IMR-90 (cell line): ENCODE measurements around the gene TUBA8. TPM values are rescaled to one million over a fixed set of nuclear protein-coding genes. Genes with fewer than 3 reads are reported as not detected.

Experiments
- ATAC-seq: fragments of 200-7000 bp; cut with Tn5 transposase; 2 replicates; pipeline ENCODE4 v1.9.1; 2020; ENCODE audit warnings: low read depth, mild to moderate bottlenecking, moderate library complexity
- BruUV-seq: library from RNA; stranded (reverse); fragments of 400-500 nt; replicated peaks from 2 replicates; lab custom pipeline; 2021; lab: Mats Ljungman, UMichigan
- CTCF ChIA-PET: fragments of 300-600 bp; formaldehyde crosslinking; extraction: SDS; loops from one replicate; lab custom pipeline; 2021; ENCODE audit warnings: antibody characterized with exemption; lab: Yijun Ruan, JAX
- POLR2A ChIA-PET: fragments of 300-600 bp; sonication (Branson Sonifier 250); formaldehyde crosslinking; loops from one replicate; lab custom pipeline; 2022; ENCODE audit warnings: antibody characterized with exemption; ENCODE audit not compliant: unreplicated experiment; lab: Charles Lee
- DNase-seq: peaks from one replicate; pipeline ENCODE4 v3.0.0; 2013
- H2AFZ ChIP-seq: replicated peaks from 2 replicates; pipeline ENCODE3; 2013; ENCODE audit warnings: low read length, mild to moderate bottlenecking; ENCODE audit not compliant: poor library complexity
- H2AK5ac ChIP-seq: 2 replicates; pipeline ENCODE4 v1.6.1; 2013; ENCODE audit warnings: low read depth, low read length, inconsistent platforms
- H2AK9ac ChIP-seq: replicated peaks from 2 replicates; pipeline ENCODE3; 2013; ENCODE audit warnings: mild to moderate bottlenecking, low read depth, low read length, moderate library complexity; ENCODE audit not compliant: poor library complexity
- H2BK120ac ChIP-seq: 2 replicates; pipeline ENCODE4 v1.6.1; 2013; ENCODE audit warnings: low read depth, low read length, inconsistent platforms
- H2BK15ac ChIP-seq: 3 replicates; pipeline ENCODE4 v1.6.1; 2013; ENCODE audit warnings: low read depth, low read length, inconsistent platforms
- H2BK20ac ChIP-seq: 2 replicates; pipeline ENCODE4 v1.6.1; 2013; ENCODE audit warnings: low read depth, mild to moderate bottlenecking, inconsistent platforms, low read length, moderate library complexity
- H2BK5ac ChIP-seq: 2 replicates; pipeline ENCODE4 v1.6.1; 2013; ENCODE audit warnings: mild to moderate bottlenecking, low read depth, low read length, inconsistent platforms; ENCODE audit not compliant: poor library complexity, severe bottlenecking
- H3K14ac ChIP-seq: replicated peaks from 2 replicates; pipeline ENCODE4 v1.6.1; 2013; ENCODE audit warnings: low read depth, low read length, inconsistent platforms
- H3K18ac ChIP-seq: 2 replicates; pipeline ENCODE4 v1.6.1; 2013; ENCODE audit warnings: low read depth, low read length, control low read depth
- H3K23ac ChIP-seq: 2 replicates; pipeline ENCODE4 v1.6.1; 2013; ENCODE audit warnings: low read depth, low read length, inconsistent platforms
- H3K27ac ChIP-seq: 2 replicates; pipeline ENCODE4 v1.5.1; 2013; ENCODE audit warnings: mild to moderate bottlenecking, control low read depth, low read length; ENCODE audit not compliant: insufficient read depth
- H3K27me3 ChIP-seq: 2 replicates; pipeline ENCODE4 v1.6.1; 2013; ENCODE audit warnings: low read length; ENCODE audit not compliant: control insufficient read depth, insufficient read depth
- H3K36me3 ChIP-seq: 2 replicates; pipeline ENCODE4 v1.6.1; 2013; ENCODE audit warnings: low read length, mixed read lengths; ENCODE audit not compliant: control insufficient read depth, insufficient read depth
- H3K4ac ChIP-seq: 2 replicates; pipeline ENCODE4 v1.6.1; 2013; ENCODE audit warnings: low read depth, low read length, inconsistent platforms
- H3K4me1 ChIP-seq: 2 replicates; pipeline ENCODE4 v1.6.1; 2013; ENCODE audit warnings: low read length, mixed read lengths; ENCODE audit not compliant: control insufficient read depth, insufficient read depth
- H3K4me2 ChIP-seq: 2 replicates; pipeline ENCODE4 v1.6.1; 2013; ENCODE audit warnings: low read depth, mild to moderate bottlenecking, control low read depth, low read length, moderate library complexity
- H3K4me3 ChIP-seq: 2 replicates; pipeline ENCODE4 v1.5.1; 2013; ENCODE audit warnings: low read depth, mild to moderate bottlenecking, control low read depth, low read length, moderate library complexity; ENCODE audit not compliant: insufficient read depth
- H3K56ac ChIP-seq: 2 replicates; pipeline ENCODE4 v1.6.1; 2013; ENCODE audit warnings: low read length, inconsistent platforms; ENCODE audit not compliant: insufficient read depth; ENCODE audit errors: extremely low read depth
- H3K79me1 ChIP-seq, 2 experiments: 2 replicates each; pipeline ENCODE4 v1.6.1; 2013; ENCODE audit warnings: low read length in 2 of 2, inconsistent platforms in 1 of 2, low read depth in 1 of 2
- H3K9ac ChIP-seq: 2 replicates; pipeline ENCODE4 v1.6.1; 2013; ENCODE audit warnings: low read depth, low read length, control low read depth
- H3K9me1 ChIP-seq: 2 replicates; pipeline ENCODE4 v1.6.1; 2013; ENCODE audit warnings: low read length, inconsistent platforms; ENCODE audit not compliant: insufficient read depth
- H3K9me3 ChIP-seq: 2 replicates; pipeline ENCODE4 v1.6.1; 2013; ENCODE audit warnings: low read length; ENCODE audit not compliant: control insufficient read depth, insufficient read depth
- H4K20me1 ChIP-seq: 2 replicates; pipeline ENCODE4 v1.6.1; 2013; ENCODE audit warnings: low read length, inconsistent platforms; ENCODE audit not compliant: insufficient read depth
- H4K5ac ChIP-seq: 2 replicates; pipeline ENCODE4 v1.6.1; 2013; ENCODE audit warnings: mild to moderate bottlenecking, low read depth, low read length, control low read depth
- H4K8ac ChIP-seq, 2 experiments: 2 replicates each; pipeline ENCODE4 v1.6.1; 2013; ENCODE audit warnings: low read depth in 2 of 2, low read length in 2 of 2, control low read depth in 1 of 2, inconsistent platforms in 1 of 2
- H4K91ac ChIP-seq: 2 replicates; pipeline ENCODE4 v1.6.1; 2013; ENCODE audit warnings: low read depth, low read length, inconsistent platforms; ENCODE audit not compliant: insufficient read depth
- CEBPB ChIP-seq: IDR thresholded peaks from 2 replicates; pipeline ENCODE4 v1.6.1; 2012; ENCODE audit warnings: low read depth, low read length, improper control_type of control experiment
- CHD1 ChIP-seq: IDR thresholded peaks from 2 replicates; pipeline ENCODE4 v1.6.1; 2012; ENCODE audit warnings: low read depth, low read length, improper control_type of control experiment
- WGBS, 2 experiments: methylation state at CpG; one replicate each; pipeline versions ENCODE4 v1.1.5 to v1.1.7; 2013; ENCODE audit warnings: missing lambda C conversion rate in 2 of 2; ENCODE audit not compliant: insufficient read length in 1 of 2; ENCODE audit errors: extremely low coverage in 2 of 2; 5-methylcytosine and 5-hydroxymethylcytosine counted together
- dilution Hi-C: fragments of 300-500 bp; cut with HindIII; formaldehyde crosslinking; loops from one replicate; pipeline ENCODE4 v1.14.3; 2018; ENCODE audit warnings: low sequenced_read_pairs; ENCODE audit not compliant: unreplicated experiment
- in situ Hi-C: fragments of 300-500 bp; cut with MboI; formaldehyde crosslinking; loops from 3 replicates; pipeline ENCODE4 v1.14.3; 2019; ENCODE audit warnings: low sequenced_read_pairs, inconsistent platforms, mixed read lengths
- intact Hi-C: fragments of 100-400 bp; cut with micrococcal nuclease; formaldehyde crosslinking; loops from 2 replicates; pipeline ENCODE4 v1.10.0; 2022
- polyA plus RNA-seq, 3 experiments: library from polyadenylated mRNA; depleted of rRNA; stranded (reverse); fragments of >200 nt; gene quantifications; 2 replicates each; pipeline ENCODE4 v1.2.3, GENCODE V29; 2012; ENCODE audit warnings: low replicate concordance in 1 of 3
- total RNA-seq: library from RNA; depleted of rRNA; stranded (reverse); fragments of >200 nt; gene quantifications from 2 replicates; pipeline ENCODE4 v1.2.3, GENCODE V29; 2012

The TUBA8 gene
- total and polyA plus RNA-seq, 2 of the 4 experiments (the other 2 are of a cell fraction), result 1.4 to 2.2 TPM

GRCh38 chr22:18133452-18133851 lies 22.8 kb downstream of the TUBA8 start:
- no peak overlapping the region for H3K4me2 ChIP-seq
- H3K18ac ChIP-seq, result no peak overlapping the region
- no peak overlapping the region for H2AK5ac ChIP-seq
- no peak overlapping the region for H2AFZ ChIP-seq
- no peaks in the 10 kb centered on the region for H4K20me1 ChIP-seq
- H3K4me3 ChIP-seq, result no peak overlapping the region
- H4K91ac ChIP-seq, result no peak overlapping the region
- dilution Hi-C loops (no loop called here), in situ Hi-C loops (no loop called here), intact Hi-C loops (loop anchor here (5.0 kb wide), 1 partner anchor 46 kb away; no protein-coding TSS in a partner anchor)
- H3K9me3 ChIP-seq, result no peaks in the 10 kb centered on the region
- H2BK15ac ChIP-seq, result no peak overlapping the region
- no TSS peak for BruUV-seq
- no peak overlapping the region for H3K14ac ChIP-seq
- TF ChIP-seq CHD1 (no peak), CEBPB (0 out of 2 replicates have a peak, but pooled peaks have one; percentile 24)
- no peaks in the 10 kb centered on the region for H3K79me1 ChIP-seq
- no peaks in the 10 kb centered on the region for H3K36me3 ChIP-seq
- H3K9ac ChIP-seq, result no peak overlapping the region
- H3K23ac ChIP-seq, result no peak overlapping the region
- H4K5ac ChIP-seq, result no peak overlapping the region
- H4K8ac ChIP-seq, result no peak overlapping the region
- H3K4ac ChIP-seq, result no peak overlapping the region
- CTCF ChIA-PET, result no interaction called here
- no peak; the same call in 1 of the 2 replicates for ATAC-seq
- no peak overlapping the region for H2AK9ac ChIP-seq
- no peak overlapping the region for H3K27ac ChIP-seq
- H2BK20ac ChIP-seq, result no peak overlapping the region
- no peak overlapping the region for H3K56ac ChIP-seq
- H2BK120ac ChIP-seq, result no peak overlapping the region
- no peaks in the 10 kb centered on the region; the same call in 1 of the 2 replicates for H3K9me1 ChIP-seq
- no peak for DNase-seq
- POLR2A ChIA-PET, result no interaction called here
- no peaks in the 10 kb centered on the region for H3K4me1 ChIP-seq
- 100% methylated on average over 1 of the region's 2 CpGs; no CpG with 5 or more reads in 1 of the 2 experiments for WGBS, 2 experiments
- H2BK5ac ChIP-seq, result no peak overlapping the region
- no peaks in the 10 kb centered on the region for H3K27me3 ChIP-seq
